ENCODE data around the gene NR5A2.

Gene NR5A2

GRCh38 chr1:200128944-200129879 lies 101.7 kb downstream of the NR5A2 start:
- DNase-seq, result no peak

- DNase-seq, result no peak
Measured at GRCh38 chr1:200130552-200130951, 103.0 kb downstream of the NR5A2 start.

- DNase-seq, result no peak
Measured at GRCh38 chr1:200131551-200132125, 104.1 kb downstream of the NR5A2 start.

- no peak for DNase-seq
Measured at GRCh38 chr1:200133123-200133522, 105.6 kb downstream of the NR5A2 start.

- DNase-seq, result no peak
Measured at GRCh38 chr1:200134116-200134515, 106.6 kb downstream of the NR5A2 start.

- no peak for DNase-seq
Measured at GRCh38 chr1:200136384-200136783, 108.9 kb downstream of the NR5A2 start.

- DNase-seq, result peak in 1 of 2 experiments; percentile 37
Measured at GRCh38 chr1:200139661-200140250, 112.2 kb downstream of the NR5A2 start.

GRCh38 chr1:200143347-200143746 lies 115.8 kb downstream of the NR5A2 start:
- DNase-seq, result no peak

GRCh38 chr1:200146100-200146499 lies 118.6 kb downstream of the NR5A2 start:
- no peak for DNase-seq

GRCh38 chr1:200147094-200147493 lies 119.6 kb downstream of the NR5A2 start:
- no peak for DNase-seq

GRCh38 chr1:200147742-200148141 lies 120.2 kb downstream of the NR5A2 start:
- no peak for DNase-seq

GRCh38 chr1:200150006-200150405 lies 122.5 kb downstream of the NR5A2 start:
- DNase-seq, result no peak

- DNase-seq, result peak in 1 of 2 experiments; percentile 25
Measured at GRCh38 chr1:200150721-200151120, 123.2 kb downstream of the NR5A2 start.

- DNase-seq, result no peak
Measured at GRCh38 chr1:200152336-200152735, 124.8 kb downstream of the NR5A2 start.

- no peak for DNase-seq
Measured at GRCh38 chr1:200153277-200154055, 126.0 kb downstream of the NR5A2 start.

- no peak for DNase-seq
Measured at GRCh38 chr1:200154069-200154767, 126.7 kb downstream of the NR5A2 start.

GRCh38 chr1:200157715-200158114 lies 130.2 kb downstream of the NR5A2 start:
- no peak for DNase-seq

- no peak for DNase-seq
Measured at GRCh38 chr1:200161801-200162200, 134.3 kb downstream of the NR5A2 start.

- no peak for DNase-seq
Measured at GRCh38 chr1:200162258-200162657, 134.7 kb downstream of the NR5A2 start.

- DNase-seq, result no peak
Measured at GRCh38 chr1:200162877-200163276, 135.4 kb downstream of the NR5A2 start.

GRCh38 chr1:200163911-200164310 lies 136.4 kb downstream of the NR5A2 start:
- DNase-seq, result no peak

- no peak for DNase-seq
Measured at GRCh38 chr1:200165493-200166220, 138.1 kb downstream of the NR5A2 start.
